Pancreas (tissue), 10 donors: Measurements from ENCODE around the gene AMBP. TPM values are rescaled to one million over a fixed set of nuclear protein-coding genes. Genes with fewer than 3 reads are reported as not detected.
A peak's percentile ranks its signal among the peaks of the same experiment; 100 is the strongest.

ENCODE experiments used
- ATAC-seq, 4 donors: fragments of 200-7000 bp; cut with Tn5 transposase; one replicate each; pipeline versions ENCODE4 v1.8.0 to v1.9.1; 2020; ENCODE audit warnings: mild to moderate bottlenecking in 4 of 4, moderate library complexity in 4 of 4
- DNase-seq, 6 donors: peaks; one replicate each; pipeline ENCODE4 v3.0.0-alpha.2; 2020
- FAIRE-seq: peaks from 2 replicates; lab custom pipeline; 2012; peaks lifted over from hg19 to GRCh38; lab: Jason Lieb, UNC
- H3K27ac ChIP-seq, 4 donors: fragments of 200-600 bp; sonication (generic); 1 replicate in 3 of 4; 2 replicates in 1 of 4; pipeline versions ENCODE4 v1.5.0 to v1.8.0; 2020
- H3K27me3 ChIP-seq, 4 donors: fragments of 200-600 bp; one replicate each; pipeline ENCODE4 v1.8.0; 2021
- H3K36me3 ChIP-seq, 3 donors: fragments of 200-600 bp; sonication (generic) in 1 of 3; one replicate each; pipeline versions ENCODE4 v1.5.0 to v1.8.0; 2020 to 2021
- H3K4me1 ChIP-seq, 3 donors: fragments of 200-600 bp; one replicate each; pipeline ENCODE4 v1.8.0; 2021
- H3K4me3 ChIP-seq, 4 donors: fragments of 200-600 bp; sonication (generic) in 2 of 4; one replicate each; pipeline versions ENCODE4 v1.5.0 to v1.8.0; 2020 to 2021
- H3K9me3 ChIP-seq, 4 donors: fragments of 200-600 bp; one replicate each; pipeline ENCODE4 v1.8.0; 2021
- WGBS, 2 donors: extraction: QIAGEN DNeasy Blood & Tissue Kit; methylation state at CpG; one replicate each; pipeline ENCODE4 v1.1.7; 2013; 5-methylcytosine and 5-hydroxymethylcytosine counted together
- intact Hi-C, 3 donors: fragments of 100-400 bp; cut with DNase I; formaldehyde crosslinking; loops; one replicate each; pipeline versions ENCODE4 v1.11.1 to v1.14.2; 2022
- polyA plus RNA-seq, 2 donors: library from polyadenylated mRNA; stranded (reverse); fragments of 200-250 nt; gene quantifications; one replicate each; pipeline ENCODE4 v1.2.3, GENCODE V29; 2013
- total RNA-seq, 6 donors: library from RNA; stranded (reverse); fragmentation: NEBNext Ultra II Directional in 4 of 6; extraction: Animal tissue kit (Norgen Biotek cat#: 25700) in 4 of 6; gene quantifications; one replicate each; pipeline versions ENCODE4 v1.2.1 to v1.2.4, GENCODE V29; 2021 to 2023
- TF ChIP-seq, protein P1 (sequence below), 4 donors: fragments of 200-600 bp; sonication (generic) in 3 of 4; IDR thresholded peaks; one replicate each; pipeline versions ENCODE4 v1.5.0 to v1.8.0; 2021; ENCODE audit warnings: antibody characterized with exemption in 4 of 4
- donor health status: healthy with polysubstance abuse.
- donor health status: DM: no; HTN: no; CAD: no; lungs with moderate emphysema.
- donor health status: DM: no; HTN: no; CAD: no.
- donor health status: control.
- donor health status: control.
- donor health status: Bipolar disorder and iron deficiency.
- donor health status: DM: yes; HTN: yes; CAD: no.
- donor health status: DM: no; HTN: no; CAD: no.
- donor health status: DM: no; HTN: no; CAD: no.
- donor health status: DM: yes; HTN: yes; CAD: no.

Gene AMBP
- total and polyA plus RNA-seq, 8 donors = 62.7 to 370 (median 102) TPM

DNA sequence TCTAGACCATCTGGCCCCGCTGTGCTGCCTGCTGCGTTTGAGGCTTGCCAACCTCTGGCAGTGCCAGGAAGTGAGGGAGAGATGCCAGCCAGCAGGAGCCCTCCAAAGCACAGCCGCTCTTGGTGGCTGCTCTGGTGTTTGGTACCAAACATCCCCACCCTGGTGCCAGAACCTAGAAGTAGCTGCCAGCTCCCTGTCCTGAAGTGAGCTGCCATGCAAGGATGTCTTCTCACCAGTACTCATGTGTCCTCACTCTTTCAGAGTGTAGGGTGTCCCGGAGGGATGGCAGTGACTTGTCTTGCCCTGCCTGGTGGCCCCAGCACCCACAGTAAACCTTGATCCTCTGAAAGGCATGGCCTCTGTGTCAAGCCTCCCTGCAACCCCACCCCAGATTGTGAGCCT, 43.4 kb downstream of the AMBP start:
- no peaks in the 10 kb centered on the region for H3K4me1 ChIP-seq
- peak in 1 of 6 donors; percentile 34 for DNase-seq

DNA sequence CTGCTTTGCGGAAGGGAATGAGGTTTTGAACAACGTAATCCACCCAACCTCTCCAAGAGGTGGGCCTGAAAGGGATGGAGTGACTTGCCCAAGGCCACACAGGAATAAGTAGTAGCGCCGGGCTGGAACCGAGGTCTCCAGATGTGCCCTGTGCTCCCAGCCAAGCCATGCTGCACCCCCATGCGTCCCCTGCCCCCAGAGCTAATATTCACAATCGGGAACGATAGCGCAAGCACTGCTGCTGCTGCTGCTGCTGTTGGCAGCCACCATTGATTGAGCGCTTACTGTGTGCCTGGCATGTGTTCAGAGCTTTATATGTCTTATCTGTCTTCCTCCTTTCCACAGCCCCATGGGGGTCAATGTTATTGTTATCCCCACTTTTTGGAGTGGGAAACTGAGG, 43.9 kb downstream of the AMBP start:
- FAIRE-seq (no peak), DNase-seq (peak in 1 of 6 donors; percentile 35), ATAC-seq (no peak)

More for the DNA sequence above, 43.4 kb downstream of the AMBP start:
- no peaks in the 10 kb centered on the region for H3K27me3 ChIP-seq
- no peak overlapping the region for H3K27ac ChIP-seq
- no peak for ATAC-seq
- peaks cover 0 to 18% (median 10%) of the 10 kb centered on the region in 3 donors for H3K36me3 ChIP-seq
- no peak overlapping the region for H3K4me3 ChIP-seq
- FAIRE-seq = no peak
- WGBS, 2 donors = 86 to 88% methylated on average over 4 of the region's 4 CpGs
- TF ChIP-seq, protein P1, sequence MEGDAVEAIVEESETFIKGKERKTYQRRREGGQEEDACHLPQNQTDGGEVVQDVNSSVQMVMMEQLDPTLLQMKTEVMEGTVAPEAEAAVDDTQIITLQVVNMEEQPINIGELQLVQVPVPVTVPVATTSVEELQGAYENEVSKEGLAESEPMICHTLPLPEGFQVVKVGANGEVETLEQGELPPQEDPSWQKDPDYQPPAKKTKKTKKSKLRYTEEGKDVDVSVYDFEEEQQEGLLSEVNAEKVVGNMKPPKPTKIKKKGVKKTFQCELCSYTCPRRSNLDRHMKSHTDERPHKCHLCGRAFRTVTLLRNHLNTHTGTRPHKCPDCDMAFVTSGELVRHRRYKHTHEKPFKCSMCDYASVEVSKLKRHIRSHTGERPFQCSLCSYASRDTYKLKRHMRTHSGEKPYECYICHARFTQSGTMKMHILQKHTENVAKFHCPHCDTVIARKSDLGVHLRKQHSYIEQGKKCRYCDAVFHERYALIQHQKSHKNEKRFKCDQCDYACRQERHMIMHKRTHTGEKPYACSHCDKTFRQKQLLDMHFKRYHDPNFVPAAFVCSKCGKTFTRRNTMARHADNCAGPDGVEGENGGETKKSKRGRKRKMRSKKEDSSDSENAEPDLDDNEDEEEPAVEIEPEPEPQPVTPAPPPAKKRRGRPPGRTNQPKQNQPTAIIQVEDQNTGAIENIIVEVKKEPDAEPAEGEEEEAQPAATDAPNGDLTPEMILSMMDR (IDR thresholded peaks at IDR 0.05) = no peak
- intact Hi-C loops = no loop called here
- H3K9me3 ChIP-seq = no peaks in the 10 kb centered on the region

DNA sequence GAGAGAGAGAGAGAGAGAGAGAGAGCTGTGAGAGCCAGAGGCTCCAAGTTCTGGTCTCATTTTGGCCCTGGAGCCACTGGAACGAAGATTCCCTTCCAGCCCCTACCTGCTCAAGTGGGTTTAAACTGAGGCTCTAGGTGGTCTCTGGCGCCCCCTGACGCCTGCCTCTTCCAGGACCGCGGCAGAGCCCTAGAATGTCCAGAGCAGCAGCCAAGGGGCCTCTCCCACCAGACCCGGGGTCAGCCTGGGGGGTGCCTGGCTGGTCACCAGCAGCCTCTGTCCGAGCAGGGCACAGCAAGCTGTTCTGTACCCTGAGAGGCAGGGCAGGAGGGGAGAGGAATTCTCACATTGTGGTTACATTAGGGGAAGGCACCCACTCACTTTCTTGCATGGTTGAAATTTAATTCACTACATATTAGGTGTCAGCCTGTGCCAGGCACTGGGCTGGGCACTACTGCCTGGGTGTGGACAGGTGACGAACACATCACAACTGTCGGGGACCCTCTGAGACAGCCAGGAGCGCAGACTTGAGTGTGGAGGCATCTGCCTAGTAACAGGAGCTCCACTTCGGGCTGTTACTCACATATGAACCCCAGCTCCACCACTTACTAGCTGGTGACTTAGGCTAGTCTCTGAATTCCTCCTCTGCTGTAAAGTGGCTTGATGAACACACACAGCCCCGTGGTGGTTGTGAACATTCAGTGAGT, 44.5 kb downstream of the AMBP start:
- Histone ChIP-seq H3K27ac (no peak overlapping the region), H3K4me3 (no peak overlapping the region), H3K27me3 (no peaks in the 10 kb centered on the region), H3K36me3 (peaks cover 0 to 18% (median 14%) of the 10 kb centered on the region in 3 donors), H3K9me3 (no peaks in the 10 kb centered on the region), H3K4me1 (no peaks in the 10 kb centered on the region)
- intact Hi-C loops = no loop called here
- peak in 2 of 6 donors; percentile 33 to 64 for DNase-seq
- 69 to 71% methylated on average over 12 of the region's 12 CpGs for WGBS, 2 donors
- no peak for FAIRE-seq
- peak in 3 of 4 donors; percentile 48 to 77 (median 57) for ATAC-seq
- TF ChIP-seq, protein P1 (IDR thresholded peaks at IDR 0.05) = peak in 3 of 4 donors; percentile 18 to 23 (median 23)

More for the DNA sequence above, 43.9 kb downstream of the AMBP start:
- no peak overlapping the region for H3K4me3 ChIP-seq
- no peaks in the 10 kb centered on the region for H3K27me3 ChIP-seq
- no peaks in the 10 kb centered on the region for H3K9me3 ChIP-seq
- intact Hi-C loops = no loop called here
- H3K4me1 ChIP-seq = no peaks in the 10 kb centered on the region
- TF ChIP-seq, protein P1 (IDR thresholded peaks at IDR 0.05) = no peak
- H3K36me3 ChIP-seq = peaks cover 0 to 18% (median 12%) of the 10 kb centered on the region in 3 donors
- no peak overlapping the region for H3K27ac ChIP-seq
- WGBS, 2 donors = 94 to 97% methylated on average over 10 of the region's 10 CpGs

DNA sequence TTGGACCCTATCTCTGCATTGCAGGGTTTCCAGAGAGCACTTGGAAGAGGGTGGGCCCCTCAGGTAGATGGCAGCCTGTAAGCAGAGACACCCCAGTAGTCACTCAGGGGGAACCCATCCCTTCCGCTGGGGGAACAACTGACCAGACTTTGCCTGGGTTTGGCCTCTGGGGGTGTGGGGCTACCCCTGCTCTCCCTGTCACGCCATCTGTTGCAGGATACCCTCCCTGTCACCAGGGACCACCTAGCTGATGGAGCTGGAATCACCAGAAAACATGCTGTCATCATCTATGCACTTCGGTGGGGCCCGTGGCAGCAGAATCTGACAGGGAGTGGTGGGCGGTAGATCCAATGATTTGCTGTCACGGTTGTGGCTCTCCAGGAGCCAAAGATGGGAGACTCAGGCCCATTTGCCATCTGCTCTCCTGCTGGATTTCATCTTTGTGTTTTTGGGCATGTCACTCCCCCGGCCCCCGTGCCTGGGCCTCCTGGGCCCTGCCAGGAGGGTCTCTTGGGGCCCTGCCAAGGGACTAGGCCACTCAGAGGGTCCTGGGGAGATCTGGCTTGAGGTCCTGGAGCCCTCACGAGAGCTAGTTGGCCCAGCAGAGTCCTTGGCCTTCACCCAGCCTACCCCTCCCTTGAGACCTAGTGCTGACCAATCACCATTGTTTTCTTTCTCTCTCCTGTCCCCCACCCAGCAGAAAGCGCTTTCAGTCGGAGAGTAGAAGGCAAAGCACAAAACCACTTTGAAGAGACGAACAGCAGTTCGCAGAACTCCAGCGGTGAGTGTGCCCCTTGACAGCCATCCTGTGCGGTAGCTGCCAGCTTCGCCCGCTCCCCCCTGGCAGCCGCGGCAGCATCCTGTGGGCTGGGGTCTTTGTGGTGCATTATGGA, 45.9 kb downstream of the AMBP start:
- Histone ChIP-seq H3K4me3 (no peak overlapping the region), H3K4me1 (no peaks in the 10 kb centered on the region), H3K36me3 (peaks cover 0 to 13% (median 12%) of the 10 kb centered on the region in 3 donors), H3K9me3 (no peaks in the 10 kb centered on the region), H3K27me3 (no peaks in the 10 kb centered on the region), H3K27ac (no peak overlapping the region)
- FAIRE-seq (no peak), DNase-seq (peak in 1 of 6 donors; percentile 43), ATAC-seq (no peak)
- WGBS, 2 donors = 91 to 97% methylated on average over 19 of the region's 19 CpGs
- TF ChIP-seq, protein P1 (IDR thresholded peaks at IDR 0.05) = no peak
- intact Hi-C loops = no loop called here
